Ectodermal cell (in vitro differentiated cells): Measurements from ENCODE around the gene H2BW2.
"Not testable (repeated sequence)": the region's sequence is repeated elsewhere in the genome, so short reads cannot be mapped to it uniquely, and the experiment has no call there.

ENCODE experiments used
- H3K27ac ChIP-seq: 2 replicates; pipeline ENCODE4 v1.7.0; 2013; ENCODE audit warnings: mild to moderate bottlenecking, low read depth, low read length; ENCODE audit not compliant: insufficient read depth, poor library complexity, severe bottlenecking
- H3K27me3 ChIP-seq: 2 replicates; pipeline ENCODE4 v1.7.0; 2013; ENCODE audit warnings: mild to moderate bottlenecking, low read length; ENCODE audit not compliant: insufficient read depth, control insufficient read depth, poor library complexity, severe bottlenecking
- H3K36me3 ChIP-seq: one replicate; pipeline ENCODE4 v1.7.0; 2013; ENCODE audit warnings: low read length; ENCODE audit not compliant: control insufficient read depth, insufficient read depth
- H3K4me1 ChIP-seq: one replicate; pipeline ENCODE4 v1.7.0; 2013; ENCODE audit warnings: low read length; ENCODE audit not compliant: control insufficient read depth, insufficient read depth
- H3K4me3 ChIP-seq: 2 replicates; pipeline ENCODE4 v1.7.0; 2013; ENCODE audit warnings: low read depth, low read length, control low read depth; ENCODE audit not compliant: insufficient read depth
- H3K9me3 ChIP-seq: 2 replicates; pipeline ENCODE4 v1.7.0; 2013; ENCODE audit warnings: mild to moderate bottlenecking, low read length, moderate library complexity; ENCODE audit not compliant: control insufficient read depth
- WGBS, 2 experiments: methylation state at CpG; one replicate each; pipeline ENCODE4 v1.1.7; 2013; ENCODE audit warnings: missing lambda C conversion rate in 2 of 2; 5-methylcytosine and 5-hydroxymethylcytosine counted together

Gene H2BW2

GRCh38 chrX:104054956-104055355, 15.2 kb downstream of the H2BW2 start:
- not testable (repeated sequence) for H3K4me3 ChIP-seq, H3K36me3 ChIP-seq, H3K9me3 ChIP-seq, H3K27ac ChIP-seq, H3K27me3 ChIP-seq, H3K4me1 ChIP-seq
- WGBS, 2 experiments: no CpG with 5 or more reads among the region's 13 CpGs

GRCh38 chrX:104062636-104063035, 22.9 kb downstream of the H2BW2 start:
- WGBS, 2 experiments: 100% methylated on average over 5 of the region's 18 CpGs
- not testable (repeated sequence) for H3K36me3 ChIP-seq, H3K4me3 ChIP-seq, H3K9me3 ChIP-seq, H3K4me1 ChIP-seq, H3K27ac ChIP-seq, H3K27me3 ChIP-seq

- WGBS, 2 experiments: no CpG with 5 or more reads among the region's 46 CpGs
- not testable (repeated sequence) for H3K27me3 ChIP-seq, H3K9me3 ChIP-seq, H3K4me1 ChIP-seq, H3K27ac ChIP-seq, H3K4me3 ChIP-seq, H3K36me3 ChIP-seq
Observed at GRCh38 chrX:104075778-104076445, 36.2 kb downstream of the H2BW2 start, which contains the start of gene TMSB15C. TMSB15C (minus strand) TSS chrX:104076236.

DNA sequence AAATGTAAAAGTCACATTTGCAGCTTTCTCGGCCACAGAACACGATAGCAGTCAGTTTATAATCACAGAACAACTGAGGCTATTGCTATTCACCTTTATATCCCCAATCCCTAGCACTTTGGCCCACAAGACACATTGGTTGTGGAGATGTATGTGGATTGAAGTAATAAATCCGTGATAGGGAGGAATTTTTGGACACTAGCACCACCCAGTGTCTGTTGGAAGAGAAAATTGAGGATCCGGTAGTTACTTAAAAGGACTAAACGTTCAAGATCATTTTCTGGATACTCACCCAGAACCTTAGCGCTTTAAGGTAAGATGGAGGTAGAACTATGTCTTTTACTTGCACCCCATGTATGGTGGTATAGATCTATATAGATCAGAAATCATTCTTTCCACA, 38.1 kb downstream of the H2BW2 start:
- not testable (repeated sequence) for H3K9me3 ChIP-seq, H3K4me3 ChIP-seq, H3K36me3 ChIP-seq, H3K27me3 ChIP-seq, H3K4me1 ChIP-seq, H3K27ac ChIP-seq
- no CpG with 5 or more reads among the region's 6 CpGs for WGBS, 2 experiments

- Histone ChIP-seq H3K9me3 (no peaks in the 10 kb centered on the region), H3K4me1 (no peaks in the 10 kb centered on the region), H3K27me3 (no peaks in the 10 kb centered on the region), H3K27ac (no peak overlapping the region), H3K4me3 (no peak overlapping the region), H3K36me3 (no peaks in the 10 kb centered on the region)
- WGBS, 2 experiments: 90 to 93% methylated on average over 4 of the region's 4 CpGs
Observed at GRCh38 chrX:104084063-104084462, 44.3 kb downstream of the H2BW2 start.

DNA sequence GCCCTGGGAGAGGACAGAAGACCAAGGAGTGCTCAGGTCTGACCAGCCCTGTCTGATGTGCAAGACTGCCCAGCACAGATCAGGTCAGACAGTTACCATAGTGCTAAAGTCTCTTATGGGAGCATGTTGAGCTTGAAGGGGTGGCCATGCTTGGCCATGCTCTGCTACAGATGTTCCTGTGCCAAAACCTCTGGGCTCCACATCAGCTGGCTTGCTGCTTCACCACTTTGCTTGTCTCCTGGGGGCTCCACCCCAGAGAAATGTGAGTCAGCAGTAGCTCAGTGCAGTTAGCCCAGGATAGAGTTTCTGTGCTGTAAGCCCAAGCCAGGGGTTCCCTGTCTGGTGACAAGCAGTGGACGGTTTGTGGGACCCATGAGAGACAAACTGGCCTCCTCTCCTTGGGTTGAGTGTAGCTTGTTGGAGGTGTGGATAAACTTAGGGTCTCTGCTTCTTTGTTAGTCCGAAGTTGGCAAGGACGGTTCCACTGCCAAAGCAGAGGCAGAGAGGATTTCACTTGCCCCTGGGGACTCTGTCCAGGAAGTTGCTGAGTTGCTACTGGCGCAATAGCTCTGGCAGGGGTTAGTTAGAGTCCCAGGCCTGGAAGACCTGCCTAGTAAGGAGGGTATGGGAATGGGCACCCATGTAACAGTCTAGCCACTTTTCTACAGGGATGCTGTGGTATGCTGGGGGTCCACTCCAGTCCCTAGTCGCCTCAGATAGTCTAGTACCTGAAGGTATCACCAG, 45.0 kb downstream of the H2BW2 start:
- WGBS, 2 experiments: 93% methylated on average over 5 of the region's 5 CpGs
- Histone ChIP-seq H3K27me3 (no peaks in the 10 kb centered on the region), H3K4me3 (no peak overlapping the region), H3K36me3 (no peaks in the 10 kb centered on the region), H3K27ac (no peak overlapping the region), H3K4me1 (no peaks in the 10 kb centered on the region), H3K9me3 (no peaks in the 10 kb centered on the region)

GRCh38 chrX:104085477-104085876, 45.7 kb downstream of the H2BW2 start:
- no peaks in the 10 kb centered on the region for H3K9me3 ChIP-seq
- H3K27me3 ChIP-seq: no peaks in the 10 kb centered on the region
- H3K4me1 ChIP-seq: no peaks in the 10 kb centered on the region
- no peak overlapping the region for H3K27ac ChIP-seq
- H3K36me3 ChIP-seq: no peaks in the 10 kb centered on the region
- H3K4me3 ChIP-seq: no peak overlapping the region
- 93% methylated on average over 7 of the region's 7 CpGs for WGBS, 2 experiments

DNA sequence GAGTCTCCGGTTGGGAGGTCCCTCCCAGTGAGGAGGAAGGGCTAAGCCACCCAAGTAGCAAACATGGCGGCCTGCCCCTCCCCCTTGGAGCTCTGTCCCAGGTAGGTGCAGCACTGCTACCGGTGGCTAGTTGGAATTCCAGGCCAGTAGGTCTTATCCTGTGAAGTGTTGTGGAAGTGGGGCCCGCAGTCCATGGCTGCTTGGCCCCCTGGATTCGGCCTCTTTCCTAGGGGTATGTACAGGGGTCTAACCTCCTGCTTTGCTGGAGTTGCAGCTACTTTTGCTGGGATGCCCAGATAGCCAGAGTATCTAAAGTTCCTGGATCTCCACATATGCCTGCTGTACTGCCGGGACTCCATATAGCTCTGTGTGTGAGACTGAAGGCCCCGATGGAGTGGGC, 46.2 kb downstream of the H2BW2 start:
- Histone ChIP-seq H3K27me3 (no peaks in the 10 kb centered on the region), H3K9me3 (no peaks in the 10 kb centered on the region), H3K36me3 (no peaks in the 10 kb centered on the region), H3K4me1 (no peaks in the 10 kb centered on the region), H3K27ac (no peak overlapping the region), H3K4me3 (no peak overlapping the region)
- WGBS, 2 experiments: 89 to 93% methylated on average over 7 of the region's 7 CpGs
